ENCODE measurements around the gene PPP4R2. TPM values are rescaled to one million over a fixed set of nuclear protein-coding genes. Genes with fewer than 3 reads are reported as not detected.

Gene PPP4R2
- total RNA-seq (2022; extraction: Qiagen RNA extraction; ENCODE audit: low read depth): 28.6 to 47.3 TPM (median 41.5 TPM) in 5 replicates

GRCh38 chr3:72996473-72997333 is at the start of gene PPP4R2:
TSS of gene PPP4R2 (plus strand) at chr3:72996811. CDS start at chr3:72997038, 227 bp downstream.

GRCh38 chr3:73061416-73061815 is 64.8 kb downstream of the PPP4R2 start, which contains the start of gene EBLN2:
TSS of gene EBLN2 (plus strand) at chr3:73061659. CDS start at chr3:73062082, 423 bp downstream.

Other genes starting within 250 kb of the PPP4R2 start
- 18.7 to 19.7 TPM (median 19.0 TPM) in 5 replicates for gene SHQ1, start 148.4 kb upstream of the PPP4R2 start, total RNA-seq (2022; extraction: Qiagen RNA extraction; ENCODE audit: low read depth)
- gene GXYLT2, start 108.8 kb upstream of the PPP4R2 start, total RNA-seq (2022; extraction: Qiagen RNA extraction; ENCODE audit: low read depth): 1.4 to 2.9 TPM (median 1.8 TPM) in 5 replicates
- 0.31 to 0.55 TPM (median 0.53 TPM) in 5 replicates for gene EBLN2, start 64.8 kb downstream of the PPP4R2 start, total RNA-seq (2022; extraction: Qiagen RNA extraction; ENCODE audit: low read depth)

Measured in A549 treated with CpdA at 1 μM for 4 hours (cell line).